ENCODE measurements around the gene SMARCE1.

- TF ChIP-seq POLR2A (IDR thresholded peaks at IDR 0.05; ENCODE audit: low read depth, low read length) (no peak), SPI1 (IDR thresholded peaks at IDR 0.05; ENCODE audit: low read depth, low read length) (peak; percentile 55)
Measured at GRCh38 chr17:40577611-40578065, 70.0 kb downstream of the SMARCE1 start.

All from GM12891 (cell line).